ENCODE results near the gene TRIM62. TPM values are rescaled to one million over a fixed set of nuclear protein-coding genes. Genes with fewer than 3 reads are reported as not detected.

TRIM62 gene
- total RNA-seq, 1 donor = 12.3 TPM

DNA sequence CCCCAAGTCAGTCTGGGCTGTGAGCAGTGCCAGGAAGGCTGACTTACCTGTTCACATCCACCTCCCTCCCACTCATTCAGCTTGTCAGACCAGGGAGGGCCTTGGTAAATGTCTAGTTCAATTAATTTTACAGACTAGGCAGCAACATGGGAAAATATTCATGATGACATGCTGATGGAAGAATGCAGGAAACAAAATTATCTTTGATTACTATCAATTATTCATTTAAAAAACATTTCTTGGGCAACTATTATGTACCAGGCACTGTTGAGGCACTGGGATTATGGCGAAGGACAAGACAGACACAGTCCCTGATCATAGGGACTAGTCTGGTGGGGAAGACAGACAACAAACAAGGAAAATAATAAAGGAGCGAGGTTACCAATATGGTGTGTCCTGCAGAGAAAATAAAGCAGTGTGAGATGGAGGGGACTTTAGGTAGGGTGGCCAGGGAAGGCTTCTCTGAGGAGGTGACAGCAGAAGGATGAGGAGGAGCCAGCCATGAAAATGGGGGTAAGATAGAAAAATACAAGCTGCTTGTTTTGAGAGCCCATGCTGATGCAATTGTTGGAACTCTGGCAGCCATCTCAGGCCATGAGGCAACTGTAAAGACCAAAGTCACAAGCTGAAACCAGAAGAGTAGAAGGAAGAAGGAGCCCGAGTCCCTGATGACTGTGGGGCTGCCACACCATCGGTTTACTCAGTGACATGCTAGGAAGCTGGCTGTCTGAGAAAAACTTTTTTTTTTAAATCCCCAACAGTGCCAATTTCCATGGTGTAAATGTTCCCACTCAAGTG is 14.0 kb downstream of the TRIM62 start:
- Histone ChIP-seq H4K20me1 (ENCODE audit: insufficient read depth, low read length) (peaks cover 3% of the 10 kb centered on the region), H2AFZ (ENCODE audit: low read length) (no peak overlapping the region), H3K9me3 (ENCODE audit: low read depth, low read length) (no peaks in the 10 kb centered on the region), H3K36me3 (ENCODE audit: insufficient read depth, low read length) (peaks cover 3% of the 10 kb centered on the region), H3K79me2 (ENCODE audit: insufficient read depth, low read length) (peaks cover 6% of the 10 kb centered on the region), H3K27me3 (ENCODE audit: insufficient read depth, low read length) (no peaks in the 10 kb centered on the region), H3K4me1 (ENCODE audit: insufficient read depth, low read length) (peaks cover 35% of the 10 kb centered on the region), H3K4me3 (ENCODE audit: insufficient read depth, low read length) (no peak overlapping the region), H3K4me2 (ENCODE audit: insufficient read depth, low read length) (no peak overlapping the region), H3K27ac (ENCODE audit: low read depth, low read length) (no peak overlapping the region)
- peak; percentile 56 for DNase-seq (ENCODE audit: insufficient read length, low spot score, missing footprints)
- TF ChIP-seq, protein P1, sequence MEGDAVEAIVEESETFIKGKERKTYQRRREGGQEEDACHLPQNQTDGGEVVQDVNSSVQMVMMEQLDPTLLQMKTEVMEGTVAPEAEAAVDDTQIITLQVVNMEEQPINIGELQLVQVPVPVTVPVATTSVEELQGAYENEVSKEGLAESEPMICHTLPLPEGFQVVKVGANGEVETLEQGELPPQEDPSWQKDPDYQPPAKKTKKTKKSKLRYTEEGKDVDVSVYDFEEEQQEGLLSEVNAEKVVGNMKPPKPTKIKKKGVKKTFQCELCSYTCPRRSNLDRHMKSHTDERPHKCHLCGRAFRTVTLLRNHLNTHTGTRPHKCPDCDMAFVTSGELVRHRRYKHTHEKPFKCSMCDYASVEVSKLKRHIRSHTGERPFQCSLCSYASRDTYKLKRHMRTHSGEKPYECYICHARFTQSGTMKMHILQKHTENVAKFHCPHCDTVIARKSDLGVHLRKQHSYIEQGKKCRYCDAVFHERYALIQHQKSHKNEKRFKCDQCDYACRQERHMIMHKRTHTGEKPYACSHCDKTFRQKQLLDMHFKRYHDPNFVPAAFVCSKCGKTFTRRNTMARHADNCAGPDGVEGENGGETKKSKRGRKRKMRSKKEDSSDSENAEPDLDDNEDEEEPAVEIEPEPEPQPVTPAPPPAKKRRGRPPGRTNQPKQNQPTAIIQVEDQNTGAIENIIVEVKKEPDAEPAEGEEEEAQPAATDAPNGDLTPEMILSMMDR (IDR thresholded peaks at IDR 0.05; ENCODE audit: extremely low read depth, low read depth, low read length) = no peak

DNA sequence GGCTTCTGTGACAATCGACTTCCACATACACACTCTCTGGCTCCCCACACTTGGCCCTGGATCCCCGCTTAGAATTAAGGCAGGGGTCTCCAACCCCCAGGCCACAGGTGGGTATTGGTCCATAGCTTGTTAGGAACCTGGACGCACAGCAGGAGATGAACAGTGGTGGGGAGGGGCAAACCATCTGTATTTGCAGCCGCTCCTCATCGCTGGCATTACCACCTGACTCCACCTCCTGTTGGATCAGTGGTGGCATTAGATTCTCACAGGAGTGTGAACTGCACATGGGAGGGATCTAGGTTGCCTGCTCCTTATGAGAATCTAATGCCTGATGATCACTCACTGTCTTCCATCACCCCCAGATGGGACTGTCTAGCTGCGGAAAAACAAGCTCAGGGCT is 16.0 kb downstream of the TRIM62 start:
- peak; percentile 38 for DNase-seq (ENCODE audit: insufficient read length, low spot score, missing footprints)
- Histone ChIP-seq H3K4me3 (ENCODE audit: insufficient read depth, low read length) (no peak overlapping the region), H3K4me2 (ENCODE audit: insufficient read depth, low read length) (no peak overlapping the region), H3K36me3 (ENCODE audit: insufficient read depth, low read length) (peaks cover 6% of the 10 kb centered on the region), H3K27ac (ENCODE audit: low read depth, low read length) (no peak overlapping the region), H3K4me1 (ENCODE audit: insufficient read depth, low read length) (peaks cover 31% of the 10 kb centered on the region), H3K79me2 (ENCODE audit: insufficient read depth, low read length) (peaks cover 6% of the 10 kb centered on the region), H3K27me3 (ENCODE audit: insufficient read depth, low read length) (no peaks in the 10 kb centered on the region), H4K20me1 (ENCODE audit: insufficient read depth, low read length) (peaks cover 3% of the 10 kb centered on the region), H2AFZ (ENCODE audit: low read length) (no peak overlapping the region), H3K9me3 (ENCODE audit: low read depth, low read length) (no peaks in the 10 kb centered on the region)
- TF ChIP-seq, protein P1 (IDR thresholded peaks at IDR 0.05; ENCODE audit: extremely low read depth, low read depth, low read length) = no peak

DNA sequence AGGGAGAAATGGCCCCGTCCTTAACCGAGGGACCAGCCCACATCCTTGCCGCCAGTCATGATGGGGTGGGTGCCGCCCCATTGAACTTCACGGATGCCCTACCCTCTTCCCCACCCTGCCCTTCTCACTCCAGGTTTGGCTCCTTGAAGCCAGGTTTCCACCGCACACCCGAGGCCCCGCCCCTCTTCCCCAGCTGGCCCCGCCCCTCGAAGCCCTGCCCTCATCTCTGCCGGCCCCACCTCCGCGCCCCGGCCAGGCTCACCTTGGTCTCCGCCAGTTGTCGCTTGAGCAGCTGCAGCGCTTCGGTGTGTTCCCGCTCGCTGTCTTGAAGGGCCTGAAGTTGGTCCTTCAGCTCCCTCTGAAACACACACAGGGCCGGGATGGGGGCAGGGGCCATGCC is 16.6 kb downstream of the TRIM62 start:
- Histone ChIP-seq H3K4me2 (ENCODE audit: insufficient read depth, low read length) (no peak overlapping the region), H3K79me2 (ENCODE audit: insufficient read depth, low read length) (peaks cover under 1% of the 10 kb centered on the region), H3K4me3 (ENCODE audit: insufficient read depth, low read length) (no peak overlapping the region), H3K27me3 (ENCODE audit: insufficient read depth, low read length) (no peaks in the 10 kb centered on the region), H4K20me1 (ENCODE audit: insufficient read depth, low read length) (no peaks in the 10 kb centered on the region), H3K27ac (ENCODE audit: low read depth, low read length) (no peak overlapping the region), H3K36me3 (ENCODE audit: insufficient read depth, low read length) (peaks cover 6% of the 10 kb centered on the region), H3K9me3 (ENCODE audit: low read depth, low read length) (no peaks in the 10 kb centered on the region), H2AFZ (ENCODE audit: low read length) (no peak overlapping the region), H3K4me1 (ENCODE audit: insufficient read depth, low read length) (peaks cover 27% of the 10 kb centered on the region)
- TF ChIP-seq, protein P1 (IDR thresholded peaks at IDR 0.05; ENCODE audit: extremely low read depth, low read depth, low read length) = no peak
- peak; percentile 41 for DNase-seq (ENCODE audit: insufficient read length, low spot score, missing footprints)

DNA sequence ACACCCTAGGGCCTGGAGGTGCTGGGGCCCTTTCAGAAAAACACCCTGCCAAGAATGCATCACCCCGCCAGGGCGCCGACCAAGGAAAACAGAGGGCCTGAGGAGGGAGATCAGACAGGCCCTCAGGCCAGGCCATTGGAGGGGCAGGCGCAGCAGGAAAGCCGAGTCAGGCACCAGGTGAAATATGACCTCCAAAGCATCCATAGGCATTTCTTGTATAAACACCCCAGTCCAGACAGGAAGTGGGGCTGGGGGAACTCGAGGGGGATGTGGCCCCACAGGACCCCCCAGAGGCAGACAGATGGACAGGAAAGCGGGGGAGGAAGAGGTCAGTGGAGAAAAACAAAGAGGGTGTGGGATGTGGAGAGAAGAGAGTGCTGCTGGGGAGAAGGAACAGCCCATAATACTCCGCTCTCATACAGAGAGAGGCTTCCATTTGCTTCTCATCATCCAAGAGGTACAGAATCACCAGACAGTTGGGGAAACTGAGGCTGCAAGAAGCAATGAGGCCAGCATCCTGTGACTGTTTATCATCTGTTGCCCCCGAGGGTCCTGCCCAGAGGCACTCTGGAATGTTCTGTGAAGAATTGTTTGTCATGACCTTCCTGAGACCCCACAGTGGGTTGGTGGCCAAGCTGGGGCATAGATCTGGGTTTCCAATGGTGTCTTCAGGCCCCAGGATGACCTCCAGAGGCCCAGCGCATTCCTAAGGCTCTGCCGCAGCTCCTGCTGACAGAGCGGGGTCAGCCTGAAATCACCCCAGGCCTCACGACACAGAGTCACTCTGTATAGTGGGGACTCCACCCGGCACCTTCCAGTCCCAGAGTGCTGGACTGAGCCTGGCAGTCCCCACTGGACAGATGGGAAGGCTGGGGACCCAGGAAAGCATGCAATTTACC is 18.0 kb downstream of the TRIM62 start:
- Histone ChIP-seq H2AFZ (ENCODE audit: low read length) (peak overlapping the region; percentile 46), H3K36me3 (ENCODE audit: insufficient read depth, low read length) (peaks cover 12% of the 10 kb centered on the region), H3K4me3 (ENCODE audit: insufficient read depth, low read length) (no peak overlapping the region), H3K27me3 (ENCODE audit: insufficient read depth, low read length) (no peaks in the 10 kb centered on the region), H3K4me2 (ENCODE audit: insufficient read depth, low read length) (peak overlapping the region; percentile 15), H3K27ac (ENCODE audit: low read depth, low read length) (peak overlapping the region; percentile 48), H4K20me1 (ENCODE audit: insufficient read depth, low read length) (no peaks in the 10 kb centered on the region), H3K9me3 (ENCODE audit: low read depth, low read length) (no peaks in the 10 kb centered on the region), H3K4me1 (ENCODE audit: insufficient read depth, low read length) (peaks cover 15% of the 10 kb centered on the region), H3K79me2 (ENCODE audit: insufficient read depth, low read length) (no peaks in the 10 kb centered on the region)
- TF ChIP-seq, protein P1 (IDR thresholded peaks at IDR 0.05; ENCODE audit: extremely low read depth, low read depth, low read length) = no peak
- peak; percentile 95 for DNase-seq (ENCODE audit: insufficient read length, low spot score, missing footprints)

Data from osteoblast (primary cell).